ENCODE data around the gene PALMD.

PALMD gene

GRCh38 chr1:99639945-99640344 lies 6.0 kb upstream of the PALMD start:
- H3K4me3 Mint-ChIP-seq, result no peak overlapping the region
- H3K4me1 Mint-ChIP-seq, result no peaks in the 10 kb centered on the region
- no peak for DNase-seq (ENCODE audit: low spot score in 2 of 2)
- peaks cover 1% of the 10 kb centered on the region for H3K27me3 Mint-ChIP-seq
- no peaks in the 10 kb centered on the region for H3K36me3 Mint-ChIP-seq (ENCODE audit: insufficient read depth)
- ATAC-seq (replicated peaks; ENCODE audit: extremely low read depth, poor library complexity, severe bottlenecking), result no peak
- no peaks in the 10 kb centered on the region for H3K9me3 Mint-ChIP-seq
- H3K27ac Mint-ChIP-seq (ENCODE audit: low read depth), result no peak overlapping the region

GRCh38 chr1:99640672-99641071 lies 5.2 kb upstream of the PALMD start:
- Mint-ChIP-seq H3K4me3 (no peak overlapping the region), H3K9me3 (no peaks in the 10 kb centered on the region), H3K36me3 (ENCODE audit: insufficient read depth) (no peaks in the 10 kb centered on the region), H3K27me3 (peaks cover 9% of the 10 kb centered on the region), H3K4me1 (no peaks in the 10 kb centered on the region), H3K27ac (ENCODE audit: low read depth) (no peak overlapping the region)
- DNase-seq (ENCODE audit: low spot score in 2 of 2), result no peak
- ATAC-seq (replicated peaks; ENCODE audit: extremely low read depth, poor library complexity, severe bottlenecking), result no peak

GRCh38 chr1:99641558-99641957 lies 4.4 kb upstream of the PALMD start:
- Mint-ChIP-seq H3K4me3 (no peak overlapping the region), H3K27ac (ENCODE audit: low read depth) (no peak overlapping the region), H3K36me3 (ENCODE audit: insufficient read depth) (no peaks in the 10 kb centered on the region), H3K27me3 (peaks cover 17% of the 10 kb centered on the region), H3K9me3 (no peaks in the 10 kb centered on the region), H3K4me1 (no peaks in the 10 kb centered on the region)
- no peak for DNase-seq (ENCODE audit: low spot score in 2 of 2)
- ATAC-seq (replicated peaks; ENCODE audit: extremely low read depth, poor library complexity, severe bottlenecking), result no peak

GRCh38 chr1:99642053-99642452 lies 3.9 kb upstream of the PALMD start:
- no peak for DNase-seq (ENCODE audit: low spot score in 2 of 2)
- ATAC-seq (replicated peaks; ENCODE audit: extremely low read depth, poor library complexity, severe bottlenecking), result no peak
- Mint-ChIP-seq H3K36me3 (ENCODE audit: insufficient read depth) (no peaks in the 10 kb centered on the region), H3K9me3 (no peaks in the 10 kb centered on the region), H3K27ac (ENCODE audit: low read depth) (no peak overlapping the region), H3K4me1 (no peaks in the 10 kb centered on the region), H3K27me3 (peaks cover 17% of the 10 kb centered on the region), H3K4me3 (no peak overlapping the region)

GRCh38 chr1:99643021-99643779 lies 2.7 kb upstream of the PALMD start:
- no peak for DNase-seq (ENCODE audit: low spot score in 2 of 2)
- peaks cover 24% of the 10 kb centered on the region for H3K27me3 Mint-ChIP-seq
- H3K4me1 Mint-ChIP-seq, result no peaks in the 10 kb centered on the region
- no peak overlapping the region for H3K27ac Mint-ChIP-seq (ENCODE audit: low read depth)
- no peak for ATAC-seq (replicated peaks; ENCODE audit: extremely low read depth, poor library complexity, severe bottlenecking)
- H3K36me3 Mint-ChIP-seq (ENCODE audit: insufficient read depth), result no peaks in the 10 kb centered on the region
- H3K9me3 Mint-ChIP-seq, result no peaks in the 10 kb centered on the region
- no peak overlapping the region for H3K4me3 Mint-ChIP-seq

GRCh38 chr1:99644279-99645004 lies 1.5 kb upstream of the PALMD start:
- Mint-ChIP-seq H3K27ac (ENCODE audit: low read depth) (no peak overlapping the region), H3K9me3 (no peaks in the 10 kb centered on the region), H3K4me1 (no peaks in the 10 kb centered on the region), H3K27me3 (peaks cover 36% of the 10 kb centered on the region), H3K36me3 (ENCODE audit: insufficient read depth) (no peaks in the 10 kb centered on the region), H3K4me3 (no peak overlapping the region)
- ATAC-seq (replicated peaks; ENCODE audit: extremely low read depth, poor library complexity, severe bottlenecking) (no peak), DNase-seq (ENCODE audit: low spot score in 2 of 2) (no peak)

- Mint-ChIP-seq H3K36me3 (ENCODE audit: insufficient read depth) (no peaks in the 10 kb centered on the region), H3K4me1 (no peaks in the 10 kb centered on the region), H3K27me3 (peaks cover 44% of the 10 kb centered on the region), H3K27ac (ENCODE audit: low read depth) (no peak overlapping the region), H3K4me3 (no peak overlapping the region), H3K9me3 (no peaks in the 10 kb centered on the region)
- ATAC-seq (replicated peaks; ENCODE audit: extremely low read depth, poor library complexity, severe bottlenecking), result no peak
- DNase-seq (ENCODE audit: low spot score in 2 of 2), result no peak
Measured at GRCh38 chr1:99645203-99645602, 710 bp upstream of the PALMD start.

- no peak for DNase-seq (ENCODE audit: low spot score in 2 of 2)
Measured at GRCh38 chr1:99646868-99647267, 955 bp downstream of the PALMD start.

GRCh38 chr1:99647490-99647889 lies 1.6 kb downstream of the PALMD start:
- H3K4me1 Mint-ChIP-seq, result no peaks in the 10 kb centered on the region
- no peak for DNase-seq (ENCODE audit: low spot score in 2 of 2)
- no peak overlapping the region for H3K27ac Mint-ChIP-seq (ENCODE audit: low read depth)
- H3K27me3 Mint-ChIP-seq, result peaks cover 54% of the 10 kb centered on the region
- no peak overlapping the region for H3K4me3 Mint-ChIP-seq
- H3K36me3 Mint-ChIP-seq (ENCODE audit: insufficient read depth), result no peaks in the 10 kb centered on the region
- H3K9me3 Mint-ChIP-seq, result no peaks in the 10 kb centered on the region
- no peak for ATAC-seq (replicated peaks; ENCODE audit: extremely low read depth, poor library complexity, severe bottlenecking)

More at GRCh38 chr1:99646868-99647267, 955 bp downstream of the PALMD start:
- Mint-ChIP-seq H3K27ac (ENCODE audit: low read depth) (no peak overlapping the region), H3K4me3 (no peak overlapping the region), H3K36me3 (ENCODE audit: insufficient read depth) (no peaks in the 10 kb centered on the region), H3K9me3 (no peaks in the 10 kb centered on the region), H3K4me1 (no peaks in the 10 kb centered on the region), H3K27me3 (peaks cover 48% of the 10 kb centered on the region)
- no peak for ATAC-seq (replicated peaks; ENCODE audit: extremely low read depth, poor library complexity, severe bottlenecking)

- Mint-ChIP-seq H3K36me3 (ENCODE audit: insufficient read depth) (no peaks in the 10 kb centered on the region), H3K27me3 (peaks cover 59% of the 10 kb centered on the region), H3K4me1 (no peaks in the 10 kb centered on the region), H3K4me3 (no peak overlapping the region), H3K27ac (ENCODE audit: low read depth) (no peak overlapping the region), H3K9me3 (no peaks in the 10 kb centered on the region)
- ATAC-seq (replicated peaks; ENCODE audit: extremely low read depth, poor library complexity, severe bottlenecking) (no peak), DNase-seq (ENCODE audit: low spot score in 2 of 2) (no peak)
Measured at GRCh38 chr1:99648107-99648506, 2.2 kb downstream of the PALMD start.

GRCh38 chr1:99650030-99650429 lies 4.1 kb downstream of the PALMD start:
- no peak for ATAC-seq (replicated peaks; ENCODE audit: extremely low read depth, poor library complexity, severe bottlenecking)
- H3K36me3 Mint-ChIP-seq (ENCODE audit: insufficient read depth), result no peaks in the 10 kb centered on the region
- DNase-seq (ENCODE audit: low spot score in 2 of 2), result no peak

GRCh38 chr1:99650773-99651437 lies 5.0 kb downstream of the PALMD start:
- H3K36me3 Mint-ChIP-seq (ENCODE audit: insufficient read depth), result no peaks in the 10 kb centered on the region
- no peak for ATAC-seq (replicated peaks; ENCODE audit: extremely low read depth, poor library complexity, severe bottlenecking)
- H3K9me3 Mint-ChIP-seq, result no peaks in the 10 kb centered on the region

More at GRCh38 chr1:99650030-99650429, 4.1 kb downstream of the PALMD start:
- no peaks in the 10 kb centered on the region for H3K9me3 Mint-ChIP-seq
- H3K4me3 Mint-ChIP-seq, result no peak overlapping the region
- H3K4me1 Mint-ChIP-seq, result no peaks in the 10 kb centered on the region
- peaks cover 57% of the 10 kb centered on the region for H3K27me3 Mint-ChIP-seq
- H3K27ac Mint-ChIP-seq (ENCODE audit: low read depth), result no peak overlapping the region

GRCh38 chr1:99652881-99653281 lies 7.0 kb downstream of the PALMD start:
- H3K36me3 Mint-ChIP-seq (ENCODE audit: insufficient read depth), result no peaks in the 10 kb centered on the region
- H3K27me3 Mint-ChIP-seq, result peaks cover 39% of the 10 kb centered on the region
- ATAC-seq (replicated peaks; ENCODE audit: extremely low read depth, poor library complexity, severe bottlenecking) (no peak), DNase-seq (ENCODE audit: low spot score in 2 of 2) (no peak)
- no peak overlapping the region for H3K27ac Mint-ChIP-seq (ENCODE audit: low read depth)
- no peaks in the 10 kb centered on the region for H3K9me3 Mint-ChIP-seq
- no peak overlapping the region for H3K4me3 Mint-ChIP-seq
- no peaks in the 10 kb centered on the region for H3K4me1 Mint-ChIP-seq

More at GRCh38 chr1:99650773-99651437, 5.0 kb downstream of the PALMD start:
- no peak overlapping the region for H3K27ac Mint-ChIP-seq (ENCODE audit: low read depth)
- peaks cover 48% of the 10 kb centered on the region for H3K27me3 Mint-ChIP-seq
- H3K4me1 Mint-ChIP-seq, result no peaks in the 10 kb centered on the region
- DNase-seq (ENCODE audit: low spot score in 2 of 2), result no peak
- no peak overlapping the region for H3K4me3 Mint-ChIP-seq

Measured in central memory CD8-positive, alpha-beta T cell (primary cell).